KG1 (cell line): ENCODE data around the gene RAPGEF4.
"Not testable (repeated sequence)": the region's sequence is repeated elsewhere in the genome, so short reads cannot be mapped to it uniquely, and the experiment has no call there.

ENCODE experiments used
- DNase-seq: peaks from one replicate; lab custom pipeline; 2025; lab: John Stamatoyannopoulos, UW

Gene RAPGEF4

GRCh38 chr2:173064151-173064805 lies 328.6 kb downstream of the RAPGEF4 start:
- DNase-seq = no peak

- DNase-seq = no peak
Observed at GRCh38 chr2:173066887-173067676, 331.4 kb downstream of the RAPGEF4 start.

GRCh38 chr2:173075056-173075780 lies 339.6 kb downstream of the RAPGEF4 start:
- no peak for DNase-seq

- peak; percentile 78 for DNase-seq
Observed at GRCh38 chr2:173075781-173076580, 340.3 kb downstream of the RAPGEF4 start, which contains the start of gene MAP3K20. TSS of gene MAP3K20 (plus strand) at chr2:173075846. CDS start at chr2:173091032, 15,186 bp downstream.

- DNase-seq = peak; percentile 78
Observed at GRCh38 chr2:173076581-173077345, 341.1 kb downstream of the RAPGEF4 start.

- no peak for DNase-seq
Observed at GRCh38 chr2:173077506-173078177, 342.0 kb downstream of the RAPGEF4 start.

- no peak for DNase-seq
Observed at GRCh38 chr2:173079141-173079540, 343.5 kb downstream of the RAPGEF4 start.

- no peak for DNase-seq
Observed at GRCh38 chr2:173079973-173080860, 344.6 kb downstream of the RAPGEF4 start.

GRCh38 chr2:173086518-173087213 lies 351.0 kb downstream of the RAPGEF4 start:
- DNase-seq = no peak

- no peak for DNase-seq
Observed at GRCh38 chr2:173087214-173087581, 351.6 kb downstream of the RAPGEF4 start.

- no peak for DNase-seq
Observed at GRCh38 chr2:173087793-173088496, 352.3 kb downstream of the RAPGEF4 start.

- no peak for DNase-seq
Observed at GRCh38 chr2:173090276-173090877, 354.7 kb downstream of the RAPGEF4 start.

- no peak for DNase-seq
Observed at GRCh38 chr2:173090973-173091660, 355.5 kb downstream of the RAPGEF4 start.

GRCh38 chr2:173091910-173092309 lies 356.3 kb downstream of the RAPGEF4 start:
- DNase-seq = no peak

- DNase-seq = no peak
Observed at GRCh38 chr2:173092844-173093402, 357.3 kb downstream of the RAPGEF4 start.

GRCh38 chr2:173093617-173094016 lies 358.0 kb downstream of the RAPGEF4 start:
- DNase-seq = not testable (repeated sequence)

- no peak for DNase-seq
Observed at GRCh38 chr2:173094731-173095130, 359.1 kb downstream of the RAPGEF4 start.
